GM18507 (cell line): ENCODE data around the gene LHFPL4.

Source experiments
- DNase-seq: peaks from one replicate; pipeline ENCODE4 v3.0.0; 2011; ENCODE audit warnings: low read depth; ENCODE audit not compliant: insufficient read length; ENCODE audit errors: extremely low spot score
- FAIRE-seq: peaks from 2 replicates; lab custom pipeline; 2011; peaks lifted over from hg19 to GRCh38; lab: Jason Lieb, UNC

LHFPL4 gene

DNA sequence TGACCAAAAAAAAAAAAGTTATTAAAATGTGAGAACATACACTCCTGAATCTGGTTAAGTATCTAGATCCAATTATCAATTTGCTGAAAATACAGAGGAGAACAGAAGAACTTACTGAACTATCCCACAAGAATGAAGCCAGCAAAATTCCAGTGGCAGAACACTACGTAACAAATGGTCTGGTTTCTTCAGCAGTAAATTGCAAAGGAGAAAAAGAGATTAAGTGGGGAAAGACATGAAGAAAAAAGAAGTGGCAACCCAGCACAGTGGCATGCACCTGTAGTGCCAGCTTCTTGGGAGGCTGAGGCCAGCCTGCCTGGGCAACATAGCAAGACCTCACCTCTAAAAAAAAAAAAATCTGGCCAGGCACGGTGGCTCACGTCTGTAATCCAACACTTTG lies 62.1 kb downstream of the LHFPL4 start:
- FAIRE-seq (no peak), DNase-seq (no peak)

DNA sequence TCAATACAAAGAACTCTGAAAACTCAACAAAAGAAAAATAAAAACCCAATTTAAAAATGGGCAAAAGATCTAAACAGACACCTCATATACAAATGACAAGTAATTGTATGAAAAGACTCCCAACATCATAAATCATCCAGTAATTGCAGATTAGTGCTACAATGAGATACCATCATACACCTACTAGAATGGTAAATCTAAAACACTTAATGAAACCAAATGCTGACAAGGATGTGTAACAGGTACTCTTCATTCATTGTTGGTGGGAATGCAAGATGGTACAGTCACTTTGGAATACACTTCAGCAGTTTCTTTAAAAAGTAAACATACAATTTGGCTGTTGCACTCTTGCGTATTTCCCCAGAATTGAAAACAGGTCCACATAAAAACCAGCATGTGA lies 68.4 kb downstream of the LHFPL4 start:
- FAIRE-seq (no peak), DNase-seq (no peak)

- no peak for FAIRE-seq
- DNase-seq, result no peak
Measured at GRCh38 chr3:9480265-9480664, 73.4 kb downstream of the LHFPL4 start.

DNA sequence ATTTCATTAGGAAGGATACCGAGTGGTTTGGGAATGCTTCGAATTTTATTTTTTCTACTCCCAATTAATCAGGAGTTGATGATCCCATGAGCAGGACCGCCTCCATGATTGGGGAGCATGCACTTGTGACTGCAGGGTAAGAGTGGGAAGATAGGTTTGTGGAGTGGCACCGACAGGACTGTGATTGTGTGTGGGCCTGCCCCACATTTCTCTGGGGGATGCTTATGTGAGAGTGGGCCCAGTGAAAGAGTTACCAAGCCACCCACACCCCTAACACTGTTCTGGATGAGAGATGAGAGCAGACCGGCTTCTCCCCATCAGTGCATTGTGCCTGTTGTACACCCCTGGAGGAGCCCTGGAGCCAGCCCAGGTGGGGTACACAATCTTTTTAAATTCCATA lies 76.7 kb downstream of the LHFPL4 start:
- no peak for FAIRE-seq

DNA sequence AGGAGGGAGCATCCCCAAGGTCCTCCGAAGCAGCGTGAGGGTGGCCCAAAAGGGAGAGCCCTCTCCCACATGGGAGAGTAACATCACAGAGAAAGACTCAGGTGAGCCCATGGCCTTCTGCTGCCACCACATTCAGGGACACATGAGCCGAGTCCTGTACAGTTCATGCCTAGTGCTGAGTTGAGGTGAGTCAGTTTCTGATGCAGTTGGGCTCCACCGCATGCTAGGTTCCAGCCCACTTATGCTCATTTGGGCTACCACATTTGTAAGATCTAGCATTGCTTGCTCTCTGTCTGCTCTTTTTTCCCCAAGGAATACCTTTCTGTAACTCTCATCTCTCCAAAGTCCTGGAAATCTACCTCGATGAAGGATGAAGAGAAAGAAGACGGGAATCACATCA lies 79.1 kb downstream of the LHFPL4 start:
- DNase-seq (no peak), FAIRE-seq (no peak)

More for the DNA sequence above, 76.7 kb downstream of the LHFPL4 start:
- DNase-seq, result no peak

GRCh38 chr3:9473496-9474065 lies 80.0 kb downstream of the LHFPL4 start:
- FAIRE-seq, result no peak

DNA sequence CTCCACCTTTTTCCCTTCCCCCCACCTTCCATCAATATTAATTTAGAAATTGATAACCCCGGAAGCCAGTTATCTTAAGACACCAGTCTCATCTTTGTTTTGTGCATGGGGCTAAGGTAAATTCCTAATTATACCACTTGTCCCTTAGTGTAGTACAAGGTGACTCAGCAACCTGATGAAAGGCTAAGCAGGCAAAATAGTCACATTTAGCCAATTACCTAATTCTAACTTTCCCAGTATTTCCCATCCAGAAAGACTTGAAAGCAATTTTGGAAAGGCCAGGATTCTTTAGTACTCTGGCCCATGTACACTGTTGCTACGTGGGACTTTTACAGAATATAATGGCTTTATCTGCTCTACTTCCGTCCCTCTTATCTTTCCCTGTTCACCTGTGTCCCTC lies 83.6 kb downstream of the LHFPL4 start:
- DNase-seq (no peak), FAIRE-seq (no peak)

More at GRCh38 chr3:9473496-9474065, 80.0 kb downstream of the LHFPL4 start:
- no peak for DNase-seq

- FAIRE-seq (no peak), DNase-seq (no peak)
Measured at GRCh38 chr3:9468460-9468859, 85.2 kb downstream of the LHFPL4 start.

DNA sequence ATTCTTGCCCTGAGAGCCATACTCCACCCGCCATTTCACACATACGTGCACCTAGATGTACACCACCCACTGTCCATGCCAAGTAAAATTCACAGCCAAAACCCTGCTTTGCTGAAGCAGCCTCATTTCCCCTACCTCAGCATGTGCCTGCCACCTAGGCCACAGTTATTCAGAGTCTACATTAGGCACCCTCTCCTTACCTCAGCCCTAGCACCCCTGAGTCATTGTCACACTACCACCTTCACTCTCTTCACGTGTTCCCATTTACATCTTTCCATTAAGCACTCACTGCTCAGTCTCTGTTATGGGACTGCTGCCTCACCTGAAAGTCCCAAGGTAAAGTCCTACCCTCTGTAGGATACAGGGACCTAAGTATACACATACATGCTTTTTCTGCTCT lies 86.2 kb downstream of the LHFPL4 start:
- FAIRE-seq (no peak), DNase-seq (no peak)

DNA sequence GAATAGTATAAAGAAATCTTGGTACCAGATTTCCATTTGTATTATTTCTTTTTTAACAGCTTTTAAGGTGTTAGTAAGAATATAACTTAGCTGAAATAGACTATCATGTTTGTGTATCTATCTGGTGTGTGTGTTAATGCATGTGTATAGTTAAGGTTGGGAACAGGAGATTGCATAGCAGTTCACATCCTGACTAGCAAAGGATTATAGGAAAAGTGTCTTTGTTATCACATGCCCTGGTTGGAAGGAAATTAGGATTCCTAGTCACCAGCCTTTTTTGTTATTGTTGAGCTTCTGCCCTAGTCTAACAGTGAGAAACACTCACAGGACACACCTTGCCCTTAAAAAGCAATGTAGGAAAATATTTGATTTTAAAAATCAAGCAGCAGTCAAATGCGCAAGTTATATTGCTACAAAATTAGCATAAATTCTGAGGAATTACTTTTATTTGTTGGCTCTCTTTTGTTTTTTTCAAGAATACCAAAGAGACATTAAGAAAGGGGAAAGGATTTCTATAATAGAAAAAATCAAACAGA lies 98.0 kb downstream of the LHFPL4 start:
- no peak for FAIRE-seq
- no peak for DNase-seq

DNA sequence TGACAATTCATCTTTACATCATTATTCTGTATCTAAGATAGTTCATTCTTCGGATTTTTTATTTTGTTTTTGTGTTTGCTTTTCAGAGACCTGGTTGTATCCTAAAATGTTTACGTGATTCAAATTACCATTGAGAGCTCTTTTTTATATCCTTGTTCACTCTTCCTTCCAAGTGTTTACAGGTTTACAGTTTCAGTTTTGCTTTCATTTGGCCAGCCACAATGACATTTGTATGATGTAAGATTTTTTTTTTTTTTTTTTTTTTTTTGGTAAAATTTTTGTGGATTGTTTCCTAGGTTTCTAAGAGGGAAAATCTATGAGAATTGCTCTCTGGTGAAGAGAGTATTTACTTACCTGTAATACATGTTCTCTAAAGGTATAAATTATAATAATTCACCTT lies 101.2 kb downstream of the LHFPL4 start:
- FAIRE-seq (no peak), DNase-seq (no peak)

GRCh38 chr3:9450991-9451390 lies 102.6 kb downstream of the LHFPL4 start:
- FAIRE-seq (no peak), DNase-seq (no peak)

DNA sequence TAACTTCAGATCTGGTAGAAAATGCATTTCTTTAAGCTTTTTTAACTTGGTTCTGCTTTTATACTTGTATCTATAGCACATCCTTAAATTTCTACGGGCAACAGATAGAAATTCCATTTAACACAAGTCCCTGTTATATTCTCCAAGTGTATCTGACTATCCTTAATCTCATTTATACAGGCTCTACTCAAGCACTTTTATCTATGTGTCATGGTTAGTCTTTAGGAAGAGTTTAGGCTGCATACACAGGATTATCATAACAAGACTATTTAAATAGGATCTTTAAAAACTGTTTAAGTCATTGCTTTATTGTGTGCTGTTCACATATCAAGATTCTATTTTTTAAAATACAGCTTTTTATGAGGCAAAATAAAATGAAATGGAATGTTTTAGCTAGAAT lies 103.5 kb downstream of the LHFPL4 start:
- DNase-seq (no peak), FAIRE-seq (peak; percentile 24)

DNA sequence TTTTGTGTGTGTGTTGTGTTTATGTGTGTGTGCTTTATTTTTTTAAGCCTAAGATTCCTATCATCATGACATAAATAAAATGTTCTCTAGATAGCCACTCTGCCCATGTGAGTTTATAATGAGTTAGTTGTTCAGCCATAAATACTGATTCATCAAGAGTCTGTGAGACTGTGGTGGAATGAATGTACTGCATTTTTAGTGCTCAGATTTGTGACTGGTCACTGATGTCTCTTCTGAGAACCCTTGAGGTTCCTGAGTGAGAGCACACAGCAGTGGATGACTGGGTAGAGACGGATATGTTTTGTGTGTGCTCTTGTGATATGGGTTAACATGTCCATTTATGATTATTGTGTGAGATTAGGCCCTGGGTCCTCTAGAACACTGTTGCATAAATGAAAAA lies 105.0 kb downstream of the LHFPL4 start:
- DNase-seq (no peak), FAIRE-seq (no peak)
